B cell (primary cell): ENCODE results near the gene SPOCK1. TPM values are rescaled to one million over a fixed set of nuclear protein-coding genes. Genes with fewer than 3 reads are reported as not detected.

Experiments
- ATAC-seq: fragments of 200-7000 bp; cut with Tn5 transposase; one replicate; pipeline ENCODE4 v1.10.0; 2021; ENCODE audit warnings: low read depth, mild to moderate bottlenecking, moderate number of reproducible peaks, moderate library complexity
- CTCF ChIA-PET: fragments of 350-600 bp; sonication (Branson Sonifier 250); formaldehyde crosslinking; loops from one replicate; lab custom pipeline; 2021; ENCODE audit warnings: antibody characterized with exemption, inconsistent platforms; lab: Charles Lee
- POLR2A ChIA-PET: fragments of 350-600 bp; sonication (Branson Sonifier 250); formaldehyde crosslinking; loops from one replicate; lab custom pipeline; 2021; ENCODE audit warnings: antibody characterized with exemption; lab: Charles Lee
- DNase-seq: peaks from one replicate; pipeline ENCODE4 v3.0.0; 2013
- H2AFZ ChIP-seq: 2 replicates; pipeline ENCODE4 v1.6.1; 2012; ENCODE audit warnings: mild to moderate bottlenecking, low read depth, low read length; ENCODE audit not compliant: insufficient read depth, poor library complexity, severe bottlenecking
- H3K27ac ChIP-seq, 2 donors: 1 replicate in 1 of 2; 2 replicates in 1 of 2; pipeline ENCODE4 v1.5.1; 2012 to 2013; ENCODE audit warnings: low read length in 2 of 2, mild to moderate bottlenecking in 2 of 2, moderate library complexity in 1 of 2
- H3K27me3 ChIP-seq, 4 experiments: fragments of 200-600 bp in 1 of 4; sonication (generic) in 1 of 4; replicated peaks in 1 of 4; 1 replicate in 2 of 4; 2 replicates in 2 of 4; pipeline versions ENCODE4 v1.6.1 to v1.7.0; 2013 to 2016; ENCODE audit warnings: low read length in 3 of 4, mild to moderate bottlenecking in 2 of 4, mixed read lengths in 1 of 4, moderate library complexity in 1 of 4; ENCODE audit not compliant: insufficient read depth in 4 of 4, control insufficient read depth in 3 of 4; ENCODE audit errors: control extremely low read depth in 1 of 4
- H3K36me3 ChIP-seq, 2 experiments: replicated peaks in 1 of 2; 1 replicate in 1 of 2; 2 replicates in 1 of 2; pipeline versions ENCODE4 v1.6.1 to v1.7.1; 2013; ENCODE audit warnings: low read length in 1 of 2; ENCODE audit not compliant: insufficient read depth in 2 of 2, control insufficient read depth in 1 of 2; ENCODE audit errors: control extremely low read depth in 1 of 2, extremely low read depth in 1 of 2
- H3K4me1 ChIP-seq, 2 donors: fragments of 200-600 bp in 1 of 2; sonication (generic) in 1 of 2; 1 replicate in 1 of 2; 2 replicates in 1 of 2; pipeline versions ENCODE4 v1.5.1 to v1.6.1; 2013 to 2017; ENCODE audit warnings: low read length in 2 of 2; ENCODE audit not compliant: control insufficient read depth in 2 of 2, insufficient read depth in 2 of 2
- H3K4me2 ChIP-seq: replicated peaks from 2 replicates; pipeline ENCODE3; 2012; ENCODE audit warnings: mild to moderate bottlenecking, low read depth, low read length; ENCODE audit not compliant: poor library complexity, severe bottlenecking
- H3K4me3 ChIP-seq, 5 experiments: fragments of 200-600 bp in 1 of 5; sonication (generic) in 1 of 5; 1 replicate in 3 of 5; 2 replicates in 2 of 5; pipeline versions ENCODE4 v1.5.1 to v1.7.0; 2011 to 2016; ENCODE audit warnings: low read length in 4 of 5, mild to moderate bottlenecking in 4 of 5, low read depth in 2 of 5, control low read depth in 1 of 5, moderate library complexity in 1 of 5; ENCODE audit not compliant: insufficient read depth in 1 of 5; ENCODE audit errors: control extremely low read depth in 1 of 5, extremely low read depth in 1 of 5
- H3K79me2 ChIP-seq: fragments of 200-600 bp; sonication (generic); one replicate; pipeline ENCODE4 v1.6.0; 2016; ENCODE audit warnings: low read length; ENCODE audit not compliant: control insufficient read depth, insufficient read depth
- H3K9ac ChIP-seq: fragments of 200-600 bp; sonication (generic); 2 replicates; pipeline ENCODE4 v1.6.1; 2017; ENCODE audit warnings: mild to moderate bottlenecking, low read length, moderate library complexity
- H3K9me3 ChIP-seq, 3 donors: one replicate each; pipeline versions ENCODE4 v1.6.1 to v1.7.1; 2013; ENCODE audit warnings: low read length in 2 of 3; ENCODE audit not compliant: control insufficient read depth in 2 of 3, insufficient read depth in 1 of 3; ENCODE audit errors: control extremely low read depth in 1 of 3
- H4K20me1 ChIP-seq: 2 replicates; pipeline ENCODE4 v1.6.0; 2012; ENCODE audit warnings: mild to moderate bottlenecking, low read length; ENCODE audit not compliant: insufficient read depth, control insufficient read depth, poor library complexity, severe bottlenecking
- H3K27ac Mint-ChIP-seq: one replicate; pipeline ENCODE4 v1.8.0; 2021; ENCODE audit warnings: mixed read lengths
- H3K27me3 Mint-ChIP-seq: one replicate; pipeline ENCODE4 v1.8.0; 2021; ENCODE audit warnings: mixed read lengths
- H3K4me1 Mint-ChIP-seq: one replicate; pipeline ENCODE4 v1.8.0; 2021; ENCODE audit warnings: mixed read lengths
- H3K4me3 Mint-ChIP-seq: one replicate; pipeline ENCODE4 v1.8.0; 2021; ENCODE audit warnings: mixed read lengths
- H3K9me3 Mint-ChIP-seq: one replicate; pipeline ENCODE4 v1.8.0; 2022; ENCODE audit warnings: mixed read lengths; ENCODE audit not compliant: insufficient read depth
- EZH2 ChIP-seq: IDR thresholded peaks from 2 replicates; pipeline ENCODE4 v1.6.1; 2012; ENCODE audit warnings: borderline replicate concordance, low read depth, mild to moderate bottlenecking, moderate library complexity, low read length; ENCODE audit not compliant: insufficient read depth, poor library complexity, severe bottlenecking
- WGBS: methylation state at CpG from one replicate; pipeline ENCODE4 v1.1.5; 2013; ENCODE audit warnings: missing lambda C conversion rate; ENCODE audit not compliant: insufficient coverage; 5-methylcytosine and 5-hydroxymethylcytosine counted together
- intact Hi-C: fragments of 100-400 bp; cut with micrococcal nuclease; formaldehyde crosslinking; loops from one replicate; pipeline ENCODE4 v1.10.0; 2022
- polyA plus RNA-seq: library from polyadenylated mRNA; depleted of rRNA; stranded (reverse); fragments of >200 nt; gene quantifications from 2 replicates; pipeline ENCODE4 v1.2.3, GENCODE V29; 2012
- total RNA-seq, 2 donors: library from RNA; stranded (reverse); fragments of 120-200 nt in 1 of 2; gene quantifications; 1 replicate in 1 of 2; 2 replicates in 1 of 2; pipeline versions ENCODE4 v1.2.3 to v1.2.4, GENCODE V29; 2013 to 2022
- TF ChIP-seq, protein P1 (sequence below): fragments of 200-600 bp; IDR thresholded peaks from one replicate; pipeline ENCODE4 v1.8.0; 2022; ENCODE audit warnings: antibody characterized with exemption, mild to moderate bottlenecking

The SPOCK1 gene
- total and polyA plus RNA-seq, 2 donors (not counting 1 experiment from before 2014, with no cell fraction given): not detected

DNA sequence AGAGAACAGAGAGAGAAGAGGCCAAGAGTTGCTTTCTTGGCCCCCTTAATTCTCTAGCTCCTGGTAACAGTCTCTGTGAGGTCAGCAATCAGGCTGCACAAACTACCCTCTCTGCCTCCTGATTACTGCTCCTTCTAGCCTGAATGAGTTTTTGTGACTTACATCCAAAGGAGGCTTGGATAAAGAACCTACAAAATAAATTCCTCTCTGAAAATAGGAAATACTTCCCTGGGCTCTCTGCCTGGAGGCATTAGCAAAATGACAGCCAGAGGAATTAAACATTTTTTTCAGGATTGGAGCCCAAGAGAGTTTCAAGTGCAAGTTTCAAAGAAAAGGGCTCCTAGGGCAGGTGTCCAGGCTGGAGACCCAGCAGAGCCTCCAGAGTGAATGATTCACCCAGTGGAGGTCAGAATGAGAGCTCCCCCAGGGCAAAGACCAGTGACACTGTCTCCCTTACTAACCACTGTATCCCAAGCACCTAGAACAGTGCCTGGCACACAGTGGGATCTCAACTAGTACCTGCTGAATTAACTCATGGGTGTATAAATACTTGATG, 162.5 kb downstream of the SPOCK1 start:
- ChIA-PET CTCF (interaction anchor here (2.0 kb wide), 1 partner anchor 12 kb away, joined by 4 read pairs; no protein-coding TSS in a partner anchor), POLR2A (no interaction called here)
- Histone ChIP-seq H4K20me1 (no peaks in the 10 kb centered on the region), H3K27me3 (no peaks in the 10 kb centered on the region), H2AFZ (no peak overlapping the region), H3K4me1 (no peaks in the 10 kb centered on the region), H3K79me2 (no peaks in the 10 kb centered on the region), H3K4me3 (no peak overlapping the region), H3K27ac (no peak overlapping the region), H3K4me2 (no peak overlapping the region), H3K9me3 (no peaks in the 10 kb centered on the region), H3K36me3 (no peaks in the 10 kb centered on the region), H3K9ac (no peak overlapping the region)
- H3K4me3 Mint-ChIP-seq: no peak overlapping the region
- H3K27ac Mint-ChIP-seq: no peak overlapping the region
- peaks cover 5% of the 10 kb centered on the region for H3K9me3 Mint-ChIP-seq
- H3K27me3 Mint-ChIP-seq: no peaks in the 10 kb centered on the region
- intact Hi-C loops: no loop called here
- ATAC-seq: no peak
- no peaks in the 10 kb centered on the region for H3K4me1 Mint-ChIP-seq
- no peak for TF ChIP-seq EZH2
- TF ChIP-seq, protein P1, sequence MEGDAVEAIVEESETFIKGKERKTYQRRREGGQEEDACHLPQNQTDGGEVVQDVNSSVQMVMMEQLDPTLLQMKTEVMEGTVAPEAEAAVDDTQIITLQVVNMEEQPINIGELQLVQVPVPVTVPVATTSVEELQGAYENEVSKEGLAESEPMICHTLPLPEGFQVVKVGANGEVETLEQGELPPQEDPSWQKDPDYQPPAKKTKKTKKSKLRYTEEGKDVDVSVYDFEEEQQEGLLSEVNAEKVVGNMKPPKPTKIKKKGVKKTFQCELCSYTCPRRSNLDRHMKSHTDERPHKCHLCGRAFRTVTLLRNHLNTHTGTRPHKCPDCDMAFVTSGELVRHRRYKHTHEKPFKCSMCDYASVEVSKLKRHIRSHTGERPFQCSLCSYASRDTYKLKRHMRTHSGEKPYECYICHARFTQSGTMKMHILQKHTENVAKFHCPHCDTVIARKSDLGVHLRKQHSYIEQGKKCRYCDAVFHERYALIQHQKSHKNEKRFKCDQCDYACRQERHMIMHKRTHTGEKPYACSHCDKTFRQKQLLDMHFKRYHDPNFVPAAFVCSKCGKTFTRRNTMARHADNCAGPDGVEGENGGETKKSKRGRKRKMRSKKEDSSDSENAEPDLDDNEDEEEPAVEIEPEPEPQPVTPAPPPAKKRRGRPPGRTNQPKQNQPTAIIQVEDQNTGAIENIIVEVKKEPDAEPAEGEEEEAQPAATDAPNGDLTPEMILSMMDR: no peak
- no peak for DNase-seq

DNA sequence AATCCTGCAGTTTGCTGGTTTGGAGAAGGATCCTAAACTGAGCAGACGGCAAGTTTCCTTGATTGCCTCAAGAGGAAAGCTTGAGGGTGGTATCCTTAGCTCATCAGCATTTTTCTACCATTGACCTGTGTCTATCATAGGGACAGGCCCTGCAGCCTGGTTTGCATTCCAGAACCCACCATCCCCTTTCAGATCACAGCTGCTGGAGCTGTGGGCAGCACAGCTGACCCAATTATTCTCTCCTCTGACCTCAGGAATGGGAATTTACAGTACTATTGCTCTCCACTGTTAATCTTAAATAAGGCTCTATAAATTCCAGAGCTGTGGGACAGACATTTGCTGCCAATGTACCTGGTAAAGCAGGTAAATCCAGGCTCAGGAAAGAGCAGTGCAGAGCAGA, 163.0 kb downstream of the SPOCK1 start:
- CTCF ChIA-PET: interaction anchor here (2.0 kb wide), 1 partner anchor 11 kb away, joined by 4 read pairs; no protein-coding TSS in a partner anchor
- H3K27me3 ChIP-seq: no peaks in the 10 kb centered on the region
- intact Hi-C loops: no loop called here
- H3K9me3 Mint-ChIP-seq: peaks cover 5% of the 10 kb centered on the region
- POLR2A ChIA-PET: no interaction called here
- no peaks in the 10 kb centered on the region for H4K20me1 ChIP-seq
- no peaks in the 10 kb centered on the region for H3K9me3 ChIP-seq
- H3K27me3 Mint-ChIP-seq: no peaks in the 10 kb centered on the region
- ATAC-seq: no peak
- H3K79me2 ChIP-seq: no peaks in the 10 kb centered on the region
- H3K4me1 ChIP-seq: no peaks in the 10 kb centered on the region
- H3K4me3 ChIP-seq: no peak overlapping the region
- H3K4me3 Mint-ChIP-seq: no peak overlapping the region
- H3K27ac ChIP-seq: no peak overlapping the region
- TF ChIP-seq EZH2: no peak
- TF ChIP-seq, protein P1: no peak
- H3K4me2 ChIP-seq: no peak overlapping the region
- whole genome bisulfite sequencing: 100% methylated on average over 1 of the region's 1 CpG
- H3K27ac Mint-ChIP-seq: no peak overlapping the region
- no peak overlapping the region for H3K9ac ChIP-seq
- no peak for DNase-seq
- no peaks in the 10 kb centered on the region for H3K36me3 ChIP-seq
- no peaks in the 10 kb centered on the region for H3K4me1 Mint-ChIP-seq
- H2AFZ ChIP-seq: no peak overlapping the region
